Middle frontal gyrus (tissue), 1 donor: ENCODE data around the gene CACNA2D4.
A peak's percentile ranks its signal among the peaks of the same experiment; 100 is the strongest.
"Not testable (repeated sequence)": the region's sequence is repeated elsewhere in the genome, so short reads cannot be mapped to it uniquely, and the experiment has no call there.

Source experiments
- DNase-seq: peaks from one replicate; pipeline ENCODE4 v3.0.0-alpha.2; 2015; ENCODE audit warnings: low spot score; ENCODE audit errors: extremely low spot score

The CACNA2D4 gene, protein sequence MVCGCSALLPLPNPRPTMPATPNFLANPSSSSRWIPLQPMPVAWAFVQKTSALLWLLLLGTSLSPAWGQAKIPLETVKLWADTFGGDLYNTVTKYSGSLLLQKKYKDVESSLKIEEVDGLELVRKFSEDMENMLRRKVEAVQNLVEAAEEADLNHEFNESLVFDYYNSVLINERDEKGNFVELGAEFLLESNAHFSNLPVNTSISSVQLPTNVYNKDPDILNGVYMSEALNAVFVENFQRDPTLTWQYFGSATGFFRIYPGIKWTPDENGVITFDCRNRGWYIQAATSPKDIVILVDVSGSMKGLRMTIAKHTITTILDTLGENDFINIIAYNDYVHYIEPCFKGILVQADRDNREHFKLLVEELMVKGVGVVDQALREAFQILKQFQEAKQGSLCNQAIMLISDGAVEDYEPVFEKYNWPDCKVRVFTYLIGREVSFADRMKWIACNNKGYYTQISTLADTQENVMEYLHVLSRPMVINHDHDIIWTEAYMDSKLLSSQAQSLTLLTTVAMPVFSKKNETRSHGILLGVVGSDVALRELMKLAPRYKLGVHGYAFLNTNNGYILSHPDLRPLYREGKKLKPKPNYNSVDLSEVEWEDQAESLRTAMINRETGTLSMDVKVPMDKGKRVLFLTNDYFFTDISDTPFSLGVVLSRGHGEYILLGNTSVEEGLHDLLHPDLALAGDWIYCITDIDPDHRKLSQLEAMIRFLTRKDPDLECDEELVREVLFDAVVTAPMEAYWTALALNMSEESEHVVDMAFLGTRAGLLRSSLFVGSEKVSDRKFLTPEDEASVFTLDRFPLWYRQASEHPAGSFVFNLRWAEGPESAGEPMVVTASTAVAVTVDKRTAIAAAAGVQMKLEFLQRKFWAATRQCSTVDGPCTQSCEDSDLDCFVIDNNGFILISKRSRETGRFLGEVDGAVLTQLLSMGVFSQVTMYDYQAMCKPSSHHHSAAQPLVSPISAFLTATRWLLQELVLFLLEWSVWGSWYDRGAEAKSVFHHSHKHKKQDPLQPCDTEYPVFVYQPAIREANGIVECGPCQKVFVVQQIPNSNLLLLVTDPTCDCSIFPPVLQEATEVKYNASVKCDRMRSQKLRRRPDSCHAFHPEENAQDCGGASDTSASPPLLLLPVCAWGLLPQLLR

DNA sequence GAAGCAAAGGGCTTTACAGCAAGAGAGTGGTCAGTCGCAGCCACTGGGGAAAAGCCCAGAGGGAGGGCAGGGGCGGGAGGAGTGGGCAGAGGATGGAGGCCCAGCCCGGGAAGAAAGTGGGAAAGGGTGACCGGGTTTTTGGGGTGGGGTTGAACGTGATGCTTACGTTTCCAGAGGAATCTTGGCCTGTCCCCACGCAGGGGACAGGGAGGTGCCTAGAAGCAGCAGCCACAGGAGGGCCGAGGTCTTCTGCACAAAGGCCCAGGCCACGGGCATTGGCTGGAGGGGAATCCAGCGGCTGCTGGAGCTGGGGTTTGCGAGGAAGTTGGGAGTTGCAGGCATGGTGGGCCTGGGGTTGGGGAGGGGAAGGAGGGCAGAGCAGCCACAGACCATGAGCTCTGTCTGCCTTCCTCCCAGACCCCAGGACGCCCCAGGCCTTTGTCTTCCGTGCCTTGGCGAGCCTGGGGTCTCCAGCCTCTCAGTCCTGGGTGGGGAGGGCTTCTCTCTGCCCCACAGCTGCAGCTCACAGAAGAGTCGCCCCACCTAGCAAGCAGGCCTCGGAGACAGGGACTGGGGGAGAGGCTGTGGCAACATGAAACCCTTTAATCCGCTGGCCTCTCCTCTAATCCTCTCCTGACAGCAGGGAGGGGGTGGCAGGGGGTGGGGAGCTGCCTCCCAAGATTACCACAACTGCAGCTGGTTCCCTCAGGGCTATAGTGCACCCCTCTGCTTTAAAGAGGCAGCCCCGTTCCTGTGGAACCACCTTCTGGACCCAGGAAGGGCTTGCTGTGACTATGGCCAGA, at the start of gene CACNA2D4:
TSS of gene CACNA2D4 (minus strand) at position 572 of the 803 bp plus-strand sequence. CDS start at position 393, 179 bp downstream.
- DNase-seq: no peak

DNA sequence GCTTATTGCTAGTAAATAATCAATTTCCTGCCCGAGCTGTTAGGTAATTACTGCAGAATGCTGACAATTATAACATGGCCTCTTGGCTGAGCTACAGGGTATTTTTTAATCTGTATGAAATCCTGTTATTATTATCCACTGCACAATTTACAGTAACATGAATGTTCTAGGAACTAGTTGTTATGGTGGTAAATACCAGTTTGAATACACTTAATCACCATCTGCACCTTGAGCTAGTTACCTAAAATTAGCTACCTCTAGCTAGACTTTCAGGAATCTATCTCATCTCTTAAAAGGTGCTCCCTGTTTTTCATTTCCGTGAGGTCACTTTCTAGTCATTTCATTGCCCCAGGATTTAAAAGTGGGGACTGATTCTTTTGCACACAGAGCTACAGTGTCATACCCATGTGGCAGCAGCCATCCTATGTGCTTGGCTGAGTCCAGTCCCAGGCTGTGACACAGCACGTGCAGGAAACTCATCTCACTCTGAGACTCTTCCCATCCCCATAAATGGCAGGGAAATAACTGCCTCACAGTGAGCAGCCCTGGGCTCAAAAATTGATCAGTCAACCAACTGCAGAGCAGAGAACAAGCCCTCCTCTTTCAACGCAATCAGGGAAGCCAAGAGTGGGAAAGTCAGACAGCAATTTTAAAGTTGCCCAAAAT, 48.2 kb upstream of the CACNA2D4 start:
- no peak for DNase-seq

DNA sequence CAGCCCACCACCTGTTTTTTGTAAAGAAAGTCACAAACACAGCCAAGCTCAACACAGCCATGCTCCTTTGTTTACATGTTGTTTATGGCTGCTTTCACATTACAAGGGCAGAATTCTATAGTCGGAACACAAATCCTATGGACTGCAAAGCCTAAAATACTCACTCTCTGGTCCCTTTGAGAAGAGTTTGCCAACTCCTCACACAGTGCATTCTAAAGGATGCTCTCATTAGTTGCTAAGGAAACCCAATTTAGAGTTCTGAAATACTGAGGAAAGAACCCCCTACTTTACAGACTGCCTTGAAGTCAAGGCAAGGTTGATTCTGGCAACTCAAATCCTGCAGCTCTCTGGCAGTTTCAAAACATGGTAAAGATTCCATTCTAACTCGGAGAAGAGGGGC, 47.5 kb upstream of the CACNA2D4 start:
- no peak for DNase-seq

DNA sequence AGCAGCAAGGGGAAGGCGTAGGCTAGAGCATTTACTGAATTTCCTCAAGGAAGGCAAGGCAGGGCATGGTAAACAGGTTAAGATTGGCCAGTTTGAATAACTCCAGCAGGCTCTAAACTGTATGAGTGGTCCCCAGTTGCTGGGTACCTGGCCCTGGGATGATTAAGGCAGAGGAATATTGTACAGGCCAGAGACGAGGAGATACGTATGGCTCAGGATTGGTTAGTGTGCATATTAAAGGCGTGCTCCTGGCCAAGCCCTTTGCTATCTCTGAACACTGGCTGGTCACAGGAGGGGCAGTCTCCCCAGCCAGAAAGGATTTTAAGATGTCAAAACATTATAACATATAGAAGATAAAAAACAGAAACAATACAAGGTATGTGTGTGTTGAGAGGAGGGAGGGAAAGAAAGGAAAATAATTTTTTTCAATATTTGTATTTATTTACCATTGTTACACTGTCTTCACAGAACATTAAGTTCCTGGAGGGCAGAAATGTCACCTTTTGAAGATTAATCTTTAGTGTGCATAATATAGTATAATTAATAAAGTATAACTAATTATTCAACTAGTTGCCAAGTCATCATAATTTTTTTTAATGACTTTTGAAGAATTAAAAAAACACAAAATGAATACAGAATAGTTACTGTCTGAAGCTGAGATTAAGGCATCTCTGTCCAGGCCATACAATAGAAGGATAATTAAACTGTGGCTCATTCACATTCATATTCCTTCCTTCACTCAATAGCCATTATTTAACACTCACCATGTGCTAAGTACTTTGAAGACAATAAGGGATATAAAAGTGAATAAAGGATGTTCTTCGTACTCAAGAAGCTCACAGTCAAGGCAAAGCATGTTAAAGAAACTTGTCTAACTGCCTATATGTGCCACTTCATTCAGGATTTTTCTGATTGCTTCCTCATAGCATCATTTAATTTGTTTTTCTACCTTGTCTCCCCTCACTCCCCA, 43.9 kb upstream of the CACNA2D4 start:
- no peak for DNase-seq

DNA sequence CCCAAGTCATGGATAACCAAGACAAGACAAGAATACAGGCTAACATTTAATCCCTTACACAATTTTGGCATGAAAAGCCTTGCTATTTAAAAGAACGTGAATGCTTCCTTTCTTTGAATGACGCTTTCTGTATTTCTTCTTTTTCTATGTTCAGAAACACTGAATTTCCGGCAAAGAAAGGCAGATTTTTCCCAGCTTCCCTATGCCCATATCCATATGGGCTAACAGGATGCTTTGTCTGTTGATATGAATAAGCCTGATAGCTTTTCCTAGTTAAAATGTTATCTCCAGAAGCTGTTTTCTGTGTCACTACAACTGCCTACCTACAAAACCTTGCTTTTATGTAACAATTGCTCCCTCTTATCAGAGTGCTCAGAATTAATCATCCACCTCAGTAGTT, 38.3 kb upstream of the CACNA2D4 start:
- DNase-seq: no peak

DNA sequence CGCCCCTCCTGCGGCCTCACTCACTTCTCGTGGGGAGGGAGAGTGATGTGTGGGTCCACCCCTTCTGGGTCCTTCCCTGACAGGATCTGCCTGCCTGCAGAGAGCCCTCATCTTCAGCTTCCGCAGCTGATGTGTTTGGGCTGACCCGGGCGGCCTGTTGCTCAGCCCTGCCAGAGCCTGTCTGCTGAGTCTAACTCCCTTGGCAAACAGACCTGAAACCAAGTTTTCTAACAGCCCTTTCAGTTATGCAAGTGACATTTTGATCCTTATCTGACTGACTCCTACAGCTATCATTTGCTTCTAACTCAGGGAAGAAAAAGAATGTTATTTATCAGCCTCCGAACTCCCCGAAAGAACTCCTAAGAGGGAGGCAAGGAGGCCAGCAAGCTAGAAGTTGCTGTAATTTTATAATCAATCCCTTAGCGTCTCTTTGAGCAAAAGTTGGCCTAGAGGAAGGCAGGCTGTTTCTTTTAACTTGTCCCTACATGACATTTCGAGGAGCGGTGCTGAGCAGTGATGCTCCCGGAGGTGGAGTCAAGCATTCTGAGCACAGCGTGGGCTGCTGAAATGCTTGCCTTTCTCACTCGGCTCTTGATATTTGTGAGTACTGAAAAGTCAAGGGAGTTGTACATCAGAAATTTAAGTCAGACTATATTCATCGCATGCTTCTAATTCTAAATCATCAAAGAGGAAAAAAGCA, 31.5 kb upstream of the CACNA2D4 start:
- DNase-seq: peak; percentile 31

DNA sequence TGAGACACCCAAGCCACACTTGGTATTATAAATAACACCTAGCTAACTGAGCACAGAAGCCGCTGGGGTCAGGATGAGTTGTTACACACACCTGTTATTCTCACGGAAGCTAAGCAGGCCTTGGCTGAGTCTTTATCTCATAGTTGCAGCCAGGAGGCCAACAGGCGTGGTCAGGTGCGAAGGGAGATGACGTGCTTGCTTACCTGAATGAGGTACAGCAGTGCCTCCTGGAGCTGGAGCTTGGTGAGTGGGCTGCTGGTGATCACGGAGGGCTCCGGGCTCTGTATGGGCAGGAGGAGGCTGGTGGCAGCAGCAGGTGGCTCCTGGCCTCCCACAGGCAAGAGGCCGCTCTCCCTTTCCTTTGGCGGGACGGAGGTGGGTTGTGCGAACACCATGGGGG, 30.4 kb upstream of the CACNA2D4 start:
- DNase-seq: no peak

DNA sequence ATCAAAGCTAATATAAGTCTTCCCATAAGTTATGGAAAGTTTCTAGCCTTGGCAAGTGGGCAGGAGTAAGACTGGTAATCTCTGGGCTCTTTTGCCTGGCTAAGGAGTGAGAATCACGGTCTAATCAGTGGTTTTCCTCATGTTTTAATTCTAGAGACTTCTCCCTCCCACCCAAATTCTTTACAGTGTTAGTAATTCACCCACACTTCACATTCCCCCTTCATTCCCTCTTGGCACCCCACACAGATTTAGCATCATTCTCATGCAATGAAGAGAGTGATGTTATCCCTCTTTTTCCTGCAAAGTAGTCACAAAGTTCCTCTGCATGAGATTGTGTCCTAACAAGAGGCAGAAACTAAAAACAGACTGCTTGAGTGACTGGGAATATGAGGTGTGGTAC, 28.6 kb upstream of the CACNA2D4 start:
- DNase-seq: no peak

DNA sequence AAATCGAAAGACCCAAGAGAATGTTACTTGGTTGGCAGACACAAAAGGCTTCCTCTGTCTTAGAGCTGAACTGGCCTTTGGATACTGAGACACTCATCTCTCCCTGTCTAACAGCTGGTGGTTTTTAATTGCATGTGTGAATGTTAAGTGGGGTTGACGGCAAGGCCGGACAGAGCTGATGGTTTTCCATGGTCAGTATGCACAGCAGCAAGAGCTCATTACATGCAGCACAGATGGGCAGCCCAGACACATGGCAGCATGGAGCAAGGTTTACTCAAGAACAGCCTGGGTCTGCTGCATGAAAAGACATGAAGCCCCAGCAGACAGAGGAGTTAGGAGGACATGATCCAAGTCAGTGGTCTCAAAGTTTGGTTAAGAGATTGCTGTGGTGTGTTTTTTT, 27.8 kb upstream of the CACNA2D4 start:
- DNase-seq: no peak

DNA sequence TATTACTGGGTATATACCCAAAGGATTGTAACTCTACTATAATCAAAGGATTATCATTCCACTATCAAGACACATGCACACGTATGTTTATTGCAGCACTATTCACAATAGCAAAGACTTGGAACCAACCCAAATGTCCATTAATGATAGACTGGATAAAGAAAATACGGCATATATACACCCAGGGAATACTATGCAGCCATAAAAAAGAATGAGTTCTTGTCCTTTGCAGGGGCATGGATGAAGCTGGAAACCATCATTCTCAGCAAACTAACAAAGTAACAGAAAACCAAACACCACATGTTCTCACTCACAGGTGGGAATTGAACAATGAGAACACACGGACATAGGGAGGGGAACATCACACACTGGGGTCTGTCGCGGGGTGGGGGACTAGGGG, 27.1 kb upstream of the CACNA2D4 start:
- not testable (repeated sequence) for DNase-seq

DNA sequence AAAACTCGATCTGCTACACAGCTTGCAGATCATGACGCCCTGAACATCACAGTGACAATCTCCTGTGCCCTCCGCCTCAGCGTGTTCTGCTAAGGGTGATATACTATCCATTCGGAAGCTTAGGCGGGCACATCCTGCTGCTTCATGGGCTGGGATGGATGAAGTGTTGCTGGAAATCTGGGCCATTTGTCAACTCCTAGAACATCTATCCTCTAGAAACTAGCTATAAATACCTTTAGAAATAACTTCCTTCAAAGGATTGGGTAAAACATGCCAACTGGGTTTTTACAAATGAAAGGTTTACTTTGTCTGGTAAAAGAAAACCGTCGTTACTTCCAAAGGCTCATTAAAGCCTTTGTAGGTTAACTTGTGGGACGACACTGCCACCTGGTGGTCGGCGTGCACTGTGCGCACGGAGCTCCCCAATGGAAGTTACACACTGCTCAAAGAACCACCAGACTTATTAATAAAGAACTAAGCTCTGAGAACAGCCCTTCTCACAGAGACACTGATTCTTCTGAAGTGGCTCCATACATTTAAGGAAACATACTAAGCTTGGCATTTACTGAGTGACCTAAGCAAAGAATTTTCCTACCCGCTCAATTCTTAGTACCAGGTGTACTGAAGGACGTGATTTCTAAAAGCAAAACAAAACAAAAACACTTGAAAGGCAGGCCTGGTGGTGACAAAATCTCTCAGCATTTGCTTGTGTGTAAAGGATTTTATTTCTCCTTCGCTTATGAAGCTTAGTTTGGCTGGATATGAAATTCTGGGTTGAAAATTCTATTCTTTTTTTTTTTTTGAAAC, 21.6 kb upstream of the CACNA2D4 start:
- peak; percentile 85 for DNase-seq

DNA sequence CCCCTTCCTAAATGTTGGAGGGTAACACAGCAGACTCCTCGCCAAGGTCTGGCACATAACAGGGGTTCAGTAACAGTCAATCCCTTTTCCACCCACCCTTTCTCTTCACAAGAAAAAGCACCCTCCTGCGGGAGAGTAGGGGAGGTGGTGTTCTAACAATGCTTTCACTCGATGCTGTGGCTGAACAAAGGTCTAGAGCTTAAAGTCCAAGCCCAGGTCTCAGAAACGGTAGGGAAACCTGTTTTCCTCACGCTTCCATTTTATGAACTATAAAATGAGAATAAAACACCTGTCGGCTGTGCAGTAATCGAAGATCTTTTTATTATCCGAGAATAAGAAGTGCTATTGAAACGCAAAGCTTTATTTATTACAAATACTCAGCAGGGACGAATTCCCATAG, 20.9 kb upstream of the CACNA2D4 start:
- DNase-seq: no peak

DNA sequence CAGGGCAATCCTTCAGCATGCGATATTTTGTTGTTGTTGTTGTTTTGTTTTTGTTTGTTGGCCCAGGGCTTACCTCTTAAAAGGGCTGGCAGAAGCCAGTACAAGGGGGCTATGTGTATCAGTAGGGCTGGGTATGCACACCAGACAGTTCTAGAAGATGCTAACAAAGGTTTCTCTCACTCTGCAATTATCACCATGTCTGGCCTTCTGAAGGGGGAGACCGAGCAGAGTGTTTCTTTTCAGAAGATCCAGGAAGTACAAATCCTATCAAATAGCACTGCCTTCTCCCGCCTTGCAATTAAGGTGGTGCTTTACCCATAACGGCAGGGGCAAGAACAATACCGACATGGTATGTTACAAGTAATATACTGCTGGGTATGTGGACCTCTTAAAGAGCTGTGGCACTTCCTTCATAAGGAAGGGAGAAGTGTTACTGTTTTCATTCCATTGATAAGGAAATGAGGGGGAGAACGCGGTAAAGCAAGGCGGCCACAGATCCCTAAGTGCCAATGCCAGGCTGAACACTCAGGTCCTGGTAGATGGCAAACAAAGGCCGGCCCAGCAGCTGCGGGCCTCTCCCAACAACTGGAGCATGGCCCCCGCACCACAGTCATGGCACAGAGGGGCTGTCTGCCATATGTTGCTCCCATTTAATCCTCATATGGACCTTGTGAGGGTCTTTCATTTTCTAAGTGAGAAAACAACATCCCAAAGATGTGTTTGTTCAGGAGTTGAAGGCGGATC, 19.2 kb upstream of the CACNA2D4 start:
- DNase-seq: no peak

DNA sequence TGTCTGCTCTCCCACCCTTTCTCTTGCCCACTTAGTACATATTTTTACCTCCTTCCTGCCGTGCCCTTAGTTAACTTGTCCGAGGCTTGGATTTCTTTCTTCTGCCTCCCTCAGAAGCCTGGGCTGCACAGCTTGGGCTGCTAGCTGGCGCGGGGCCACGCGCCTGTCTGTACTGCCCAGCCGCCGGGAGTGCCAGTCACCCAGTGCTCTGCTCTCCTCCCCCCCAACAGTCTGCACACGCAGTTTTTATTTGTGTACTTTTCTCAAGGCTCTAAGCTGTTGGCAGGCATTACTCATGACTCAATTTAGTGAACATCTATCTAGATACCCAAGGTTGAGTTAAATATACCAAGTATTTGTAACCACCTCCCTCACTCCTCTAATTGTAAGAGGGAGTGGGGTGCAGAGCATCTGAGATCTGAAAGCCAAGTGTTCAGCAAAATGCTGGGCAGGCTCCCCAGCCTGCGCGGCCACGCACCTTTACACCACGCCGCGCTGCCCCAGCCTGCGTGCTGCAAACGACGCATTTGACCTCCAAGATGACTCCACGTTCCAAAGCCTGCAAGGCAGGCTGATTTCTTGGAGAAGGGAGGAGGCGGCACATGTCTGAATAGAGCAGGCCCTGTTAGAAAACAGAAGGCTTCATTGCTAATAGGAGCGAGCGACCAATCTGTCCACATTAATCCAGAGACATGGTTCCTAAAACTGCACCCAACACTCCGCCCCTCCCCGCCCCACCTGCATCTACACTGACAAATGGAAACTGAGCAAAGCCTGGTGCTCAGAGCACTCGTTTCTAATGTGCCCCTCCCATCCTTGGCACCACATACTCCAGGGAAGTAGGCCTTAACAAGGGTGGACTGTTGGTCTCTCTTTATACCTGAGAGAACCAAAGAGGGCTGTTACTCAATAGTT, 18.2 kb upstream of the CACNA2D4 start:
- DNase-seq: peak; percentile 74

DNA sequence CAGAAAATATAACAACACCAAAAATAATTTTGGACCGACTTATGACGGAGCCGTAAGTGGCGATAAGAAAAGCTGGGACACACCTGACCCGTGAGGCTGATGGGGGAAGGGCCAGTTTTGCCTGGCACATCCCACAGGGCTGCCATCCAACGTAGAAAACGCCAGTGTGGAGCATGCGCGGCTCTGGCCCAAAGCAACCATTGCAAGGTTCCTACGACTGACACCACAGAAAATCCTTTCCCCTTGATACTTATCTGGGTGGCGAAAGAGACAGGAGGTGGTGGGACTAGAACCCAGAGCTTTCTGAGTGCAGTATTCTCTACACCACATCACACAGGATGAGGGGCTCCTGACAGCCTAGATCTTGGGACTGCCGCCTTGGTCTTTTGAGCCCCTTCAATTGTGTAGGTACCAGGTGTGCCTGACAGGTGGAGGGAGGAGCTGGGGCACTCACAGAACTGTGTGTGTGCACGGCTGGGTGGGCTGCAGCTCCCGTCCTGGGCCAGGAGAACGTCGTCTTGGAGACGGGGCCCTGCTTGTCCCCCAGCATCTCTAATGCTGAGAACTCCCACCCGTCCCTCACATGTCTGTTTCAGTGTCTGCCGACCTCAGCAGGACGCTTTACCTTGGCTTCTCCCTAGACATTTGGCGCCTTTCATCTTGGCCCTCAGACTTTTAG, 17.4 kb upstream of the CACNA2D4 start:
- DNase-seq: no peak

DNA sequence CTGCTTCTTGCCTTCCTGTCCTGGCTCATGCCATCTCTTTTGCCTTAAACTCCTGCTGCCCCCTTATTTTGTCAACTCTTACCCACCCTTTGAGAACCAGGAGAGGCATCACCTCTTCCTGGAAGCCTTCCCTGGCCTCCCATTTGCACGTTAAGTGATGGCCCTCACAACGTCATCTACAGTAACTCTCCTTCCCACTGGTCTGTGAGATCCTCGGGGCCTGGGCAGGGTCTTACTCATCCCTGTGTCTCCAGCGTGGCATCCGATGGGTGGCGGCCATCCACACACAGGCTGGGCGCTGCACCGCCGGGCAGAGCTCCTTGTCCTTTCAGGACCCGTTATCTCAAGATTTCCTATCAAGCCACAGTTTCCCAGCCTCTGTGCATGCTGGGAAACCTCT, 16.8 kb upstream of the CACNA2D4 start:
- DNase-seq: no peak
